ENCODE data around the gene VPS4A.
"Not testable (repeated sequence)": the region's sequence is repeated elsewhere in the genome, so short reads cannot be mapped to it uniquely, and the experiment has no call there.

Gene VPS4A

DNA sequence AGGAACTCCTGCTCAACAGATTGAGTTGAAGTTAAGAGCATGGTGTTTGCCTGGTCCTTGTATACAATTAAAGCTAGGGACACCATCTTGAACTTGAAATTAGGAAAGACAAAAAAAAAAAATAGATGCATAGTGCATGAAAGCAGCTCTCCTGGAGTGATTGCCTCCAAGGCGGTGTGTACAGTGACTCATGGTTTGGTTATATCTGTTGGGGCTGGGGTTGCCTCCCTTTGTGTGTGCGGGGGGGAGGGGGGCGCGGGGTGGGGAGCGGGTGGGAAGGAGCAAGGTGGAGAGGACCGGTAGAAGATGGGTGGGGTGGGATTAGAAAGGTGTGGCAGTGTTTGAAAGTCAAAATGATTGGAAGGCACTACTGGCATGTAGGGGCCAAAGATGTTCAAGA, 37.1 kb downstream of the VPS4A start:
- TF ChIP-seq, protein P1, sequence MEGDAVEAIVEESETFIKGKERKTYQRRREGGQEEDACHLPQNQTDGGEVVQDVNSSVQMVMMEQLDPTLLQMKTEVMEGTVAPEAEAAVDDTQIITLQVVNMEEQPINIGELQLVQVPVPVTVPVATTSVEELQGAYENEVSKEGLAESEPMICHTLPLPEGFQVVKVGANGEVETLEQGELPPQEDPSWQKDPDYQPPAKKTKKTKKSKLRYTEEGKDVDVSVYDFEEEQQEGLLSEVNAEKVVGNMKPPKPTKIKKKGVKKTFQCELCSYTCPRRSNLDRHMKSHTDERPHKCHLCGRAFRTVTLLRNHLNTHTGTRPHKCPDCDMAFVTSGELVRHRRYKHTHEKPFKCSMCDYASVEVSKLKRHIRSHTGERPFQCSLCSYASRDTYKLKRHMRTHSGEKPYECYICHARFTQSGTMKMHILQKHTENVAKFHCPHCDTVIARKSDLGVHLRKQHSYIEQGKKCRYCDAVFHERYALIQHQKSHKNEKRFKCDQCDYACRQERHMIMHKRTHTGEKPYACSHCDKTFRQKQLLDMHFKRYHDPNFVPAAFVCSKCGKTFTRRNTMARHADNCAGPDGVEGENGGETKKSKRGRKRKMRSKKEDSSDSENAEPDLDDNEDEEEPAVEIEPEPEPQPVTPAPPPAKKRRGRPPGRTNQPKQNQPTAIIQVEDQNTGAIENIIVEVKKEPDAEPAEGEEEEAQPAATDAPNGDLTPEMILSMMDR (conservative IDR thresholded peaks at IDR 0.05; ENCODE audit: low read depth, low read length) = no peak
- no peak for DNase-seq (ENCODE audit: low read depth)
- H3K4me3 ChIP-seq (ENCODE audit: low read length) = no peak overlapping the region

DNA sequence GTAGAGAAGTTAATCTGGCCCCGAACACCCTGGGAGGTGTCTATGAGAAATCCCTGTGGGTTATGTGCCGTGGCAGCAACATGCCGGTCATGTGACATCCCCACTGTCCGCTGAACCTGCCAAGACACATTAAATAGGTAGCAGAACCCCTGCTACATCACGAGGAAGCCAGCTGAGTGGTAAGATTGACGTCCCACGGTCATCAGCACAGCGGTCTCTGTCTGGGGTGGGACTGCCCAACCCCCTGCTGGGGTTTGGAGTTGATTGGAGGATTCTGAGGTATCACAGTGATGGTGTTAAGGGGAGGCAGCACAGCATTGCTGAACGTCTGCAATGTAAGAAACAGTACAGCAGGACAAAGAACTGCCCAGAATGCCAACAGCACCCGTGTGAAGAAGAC, 38.4 kb downstream of the VPS4A start:
- TF ChIP-seq, protein P1 (conservative IDR thresholded peaks at IDR 0.05; ENCODE audit: low read depth, low read length) = no peak
- no peak overlapping the region for H3K4me3 ChIP-seq (ENCODE audit: low read length)
- no peak for DNase-seq (ENCODE audit: low read depth)

DNA sequence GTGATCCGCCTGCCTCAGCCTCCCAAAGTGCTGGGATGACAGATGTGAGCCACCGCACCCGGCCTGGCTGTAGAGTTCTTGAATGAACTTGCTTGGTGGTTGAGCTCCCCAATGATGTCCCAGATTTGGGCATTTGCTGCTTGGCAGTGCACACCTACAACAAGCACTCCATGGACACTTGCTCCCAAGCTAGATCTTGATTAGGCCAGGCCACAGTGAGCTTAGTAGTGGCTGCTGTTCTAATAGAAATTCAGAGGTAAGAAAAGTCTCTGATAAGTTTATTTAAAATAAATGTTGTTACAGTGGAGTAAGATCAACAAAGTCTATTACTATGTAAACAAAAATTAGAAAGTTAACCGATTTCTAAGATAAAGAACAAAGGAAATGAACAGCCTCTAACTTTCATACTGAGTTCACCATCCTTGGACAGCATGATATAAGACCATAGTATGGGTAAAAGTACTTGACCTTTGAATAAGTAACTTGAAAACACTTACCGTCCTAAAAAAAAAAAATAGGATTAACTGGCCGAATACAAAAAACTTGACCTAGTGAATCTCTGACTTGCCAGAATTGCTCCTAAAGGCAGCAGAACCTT, 39.5 kb downstream of the VPS4A start:
- no peak for DNase-seq (ENCODE audit: low read depth)
- H3K4me3 ChIP-seq (ENCODE audit: low read length) = no peak overlapping the region
- TF ChIP-seq, protein P1 (conservative IDR thresholded peaks at IDR 0.05; ENCODE audit: low read depth, low read length) = no peak

DNA sequence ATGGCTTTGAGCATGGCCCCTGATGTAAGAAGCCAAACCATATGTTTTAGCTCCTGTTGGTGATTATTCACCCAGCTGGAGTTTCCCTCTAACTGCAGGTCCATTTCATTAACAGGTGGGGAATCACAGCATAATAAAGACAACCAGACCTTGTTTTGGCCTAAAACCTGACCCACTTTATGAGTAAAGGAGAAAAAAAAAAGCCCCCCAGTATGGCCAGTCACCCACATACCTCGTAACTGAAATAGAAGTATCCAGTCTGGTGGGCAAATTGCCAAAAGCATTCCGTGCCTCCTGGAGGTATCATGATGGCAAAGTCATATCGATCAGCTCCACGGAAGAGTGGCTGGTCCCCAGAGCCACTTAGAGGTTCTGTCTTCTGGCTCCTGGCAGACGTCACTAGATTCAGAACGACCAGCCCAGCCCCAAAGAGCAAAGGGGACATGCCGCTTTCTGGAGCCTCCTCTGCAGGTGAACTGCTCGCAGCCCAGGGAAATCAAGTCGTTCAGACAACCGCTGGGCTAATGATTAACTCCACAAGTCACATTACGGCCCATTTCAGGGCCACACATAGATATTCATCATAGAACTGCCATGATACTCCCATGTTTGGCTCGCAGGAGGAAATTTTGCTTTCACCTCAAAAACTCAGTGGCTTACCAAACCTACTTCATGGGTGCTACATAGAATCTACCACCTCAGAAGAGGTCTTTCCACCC, 40.3 kb downstream of the VPS4A start, which contains the start of gene TMED6:
TMED6 (minus strand) TSS at position 478 of the 719 bp plus-strand sequence; CDS start at position 445, 33 bp downstream.
- no peak within 1 kb of the TSS for H3K4me3 ChIP-seq (ENCODE audit: low read length)
- no peak for DNase-seq (ENCODE audit: low read depth)
- TF ChIP-seq, protein P1 (conservative IDR thresholded peaks at IDR 0.05; ENCODE audit: low read depth, low read length) = no peak

DNA sequence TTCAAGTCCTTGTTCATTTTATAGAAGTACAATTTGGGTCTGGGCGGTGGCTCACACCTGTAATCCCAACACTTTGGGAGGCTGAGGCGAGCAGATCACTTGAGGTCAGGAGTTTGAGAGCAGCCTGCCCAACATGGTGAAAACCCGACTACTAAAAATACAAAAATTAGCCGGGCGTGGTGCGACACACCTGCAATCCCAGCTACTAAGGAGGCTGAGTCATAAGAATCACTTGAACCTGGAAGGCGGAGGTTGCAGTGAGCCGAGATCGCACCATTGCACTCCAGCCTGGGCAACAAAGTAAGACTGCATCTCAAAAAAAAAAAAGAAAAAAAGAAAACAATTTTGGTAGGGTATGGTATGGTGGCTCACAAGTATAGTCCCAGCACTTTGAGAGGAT, 48.9 kb downstream of the VPS4A start:
- not testable (repeated sequence) for H3K4me3 ChIP-seq (ENCODE audit: low read length); DNase-seq (ENCODE audit: low read depth)

DNA sequence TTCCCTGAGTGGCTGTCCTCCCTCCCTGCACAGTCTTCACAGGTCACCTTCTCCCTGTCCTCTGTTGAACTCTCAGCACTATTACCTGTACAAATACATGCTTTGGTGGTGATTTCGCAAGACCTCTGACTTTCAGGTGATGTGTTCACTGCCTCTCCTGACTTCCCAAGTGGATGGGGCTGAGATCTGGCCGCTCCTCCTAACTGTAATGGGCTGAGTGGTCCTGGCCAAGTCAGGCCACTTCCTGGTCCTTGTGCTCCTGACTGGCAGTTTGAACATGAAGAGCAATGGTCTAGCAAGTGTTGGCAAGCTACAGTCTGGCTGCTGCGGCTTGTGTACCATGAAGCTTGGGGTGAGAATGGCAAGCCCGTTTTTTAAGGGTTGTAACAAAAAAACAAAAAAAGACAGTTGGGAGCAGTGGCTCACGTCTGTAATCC, 52.1 kb downstream of the VPS4A start:
- no peak for DNase-seq (ENCODE audit: low read depth)
- H3K4me3 ChIP-seq (ENCODE audit: low read length) = no peak overlapping the region
- TF ChIP-seq, protein P1 (conservative IDR thresholded peaks at IDR 0.05; ENCODE audit: low read depth, low read length) = no peak

DNA sequence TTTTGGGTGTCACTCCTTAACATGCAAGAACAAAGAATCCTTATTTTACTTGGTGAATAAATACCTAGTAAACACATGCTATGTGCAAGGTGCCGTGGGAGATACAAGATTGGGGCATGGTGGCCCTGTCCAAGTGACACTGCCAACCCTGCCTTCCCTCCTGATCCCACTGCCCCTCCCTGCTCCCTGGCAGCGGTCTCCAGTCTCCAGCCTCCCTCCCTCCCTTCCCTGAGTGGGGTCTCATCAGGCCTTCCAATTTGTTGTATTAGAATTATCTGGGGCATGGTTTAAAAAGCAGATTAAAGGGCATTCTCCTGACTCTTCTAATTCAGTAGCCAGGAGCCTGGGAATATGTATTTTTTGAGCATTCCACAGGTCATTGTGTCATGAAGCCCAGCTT, 52.9 kb downstream of the VPS4A start:
- H3K4me3 ChIP-seq (ENCODE audit: low read length) = no peak overlapping the region
- DNase-seq (ENCODE audit: low read depth) = no peak
- TF ChIP-seq, protein P1 (conservative IDR thresholded peaks at IDR 0.05; ENCODE audit: low read depth, low read length) = no peak

Data from retinal pigment epithelial cell (primary cell).